GM11168 (cell line): ENCODE results near the gene SELENON.

Experiments used
- in situ Hi-C: fragments of 300-500 bp; cut with MboI; formaldehyde crosslinking; loops from one replicate; pipeline ENCODE4 v1.12.0; 2022; ENCODE audit warnings: low sequenced_read_pairs; ENCODE audit not compliant: unreplicated experiment

Gene SELENON

DNA sequence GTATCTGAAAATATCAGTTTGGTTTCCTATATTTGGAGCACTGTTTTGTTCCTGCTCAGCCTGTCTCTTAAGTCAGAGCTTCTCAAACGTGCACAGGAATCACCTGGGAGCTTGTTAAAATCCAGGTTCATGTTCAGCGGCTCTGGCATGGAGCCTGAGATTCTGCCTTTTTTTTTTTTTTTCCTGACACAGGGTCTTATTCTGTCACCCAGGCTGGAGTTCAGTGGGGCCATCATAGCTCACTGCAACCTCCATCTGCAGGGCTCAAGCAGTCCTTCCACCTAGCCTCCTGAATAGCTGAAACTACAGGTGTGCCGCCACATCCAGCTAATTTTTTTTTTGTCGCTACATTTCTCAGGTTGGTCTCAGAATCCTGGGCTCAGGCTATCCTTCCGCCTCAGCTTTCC is 12.2 kb upstream of the SELENON start:
- in situ Hi-C loops: no loop called here

DNA sequence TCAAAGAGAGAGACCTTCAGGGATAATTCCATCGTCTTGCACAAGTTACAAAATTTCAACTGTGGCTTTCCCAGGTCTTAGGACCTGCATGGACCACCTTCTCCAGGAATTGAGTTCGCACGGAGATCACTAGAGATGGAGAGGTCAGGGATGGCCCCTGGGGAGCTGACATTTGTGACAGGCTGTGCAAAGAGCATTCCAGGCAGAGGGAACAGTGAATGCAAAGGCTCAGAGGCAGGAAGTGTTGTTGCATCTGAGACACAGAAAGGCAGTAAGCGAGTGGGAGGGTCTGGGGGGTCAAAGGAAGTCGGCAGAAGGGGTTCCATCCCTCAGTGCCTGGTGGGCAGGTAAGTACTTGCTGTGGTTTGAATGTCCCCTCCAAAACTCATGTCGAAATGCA is 9.5 kb upstream of the SELENON start:
- in situ Hi-C loops: no loop called here

DNA sequence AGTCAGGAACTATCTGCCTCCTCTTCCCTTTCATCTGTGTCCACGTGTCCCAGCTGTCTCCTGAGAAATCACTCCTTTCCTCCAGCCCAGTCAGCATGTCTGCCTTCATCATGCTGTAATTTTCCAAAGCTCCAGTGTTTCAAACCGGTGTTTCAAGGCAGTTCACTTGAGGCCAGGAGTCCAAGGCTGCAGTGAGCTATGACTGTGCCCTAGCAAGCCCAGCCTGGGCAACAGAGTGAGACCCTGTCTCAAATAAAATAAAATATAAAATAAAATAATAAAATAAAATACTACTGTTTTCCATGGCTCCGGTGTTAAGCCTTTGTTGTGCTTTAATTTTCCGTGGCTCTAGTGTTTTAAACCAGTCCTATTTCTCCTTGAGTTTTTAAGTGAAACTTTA is 7.9 kb upstream of the SELENON start:
- in situ Hi-C loops: no loop called here

DNA sequence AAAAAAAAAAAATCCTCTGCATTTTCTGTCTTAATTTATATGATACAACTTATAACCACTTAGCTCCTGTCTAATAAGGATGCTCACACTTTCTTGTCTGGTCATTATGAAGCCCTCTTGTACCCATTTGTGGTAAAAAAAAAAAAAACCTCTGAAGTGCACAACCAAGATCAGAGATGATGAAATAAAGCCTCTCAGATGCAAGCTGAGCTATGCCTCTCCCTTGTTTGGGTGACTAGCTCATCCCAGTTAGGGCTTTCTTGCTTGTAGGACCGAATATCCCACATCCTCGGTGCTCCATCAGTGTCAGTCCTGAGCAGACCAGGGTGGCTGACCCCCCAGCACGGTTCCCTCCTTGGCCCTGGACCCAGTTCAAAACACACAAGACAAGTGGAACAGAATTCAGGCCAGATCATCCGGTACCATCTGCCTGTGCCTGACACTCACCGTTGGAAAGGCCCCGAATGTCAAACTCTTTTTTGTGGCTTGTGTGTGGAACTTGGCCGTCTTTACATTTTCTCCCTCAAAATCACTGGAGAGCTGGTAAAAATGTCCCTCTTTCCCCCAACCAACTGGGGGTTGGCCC is 6.3 kb upstream of the SELENON start:
- in situ Hi-C loops: no loop called here

DNA sequence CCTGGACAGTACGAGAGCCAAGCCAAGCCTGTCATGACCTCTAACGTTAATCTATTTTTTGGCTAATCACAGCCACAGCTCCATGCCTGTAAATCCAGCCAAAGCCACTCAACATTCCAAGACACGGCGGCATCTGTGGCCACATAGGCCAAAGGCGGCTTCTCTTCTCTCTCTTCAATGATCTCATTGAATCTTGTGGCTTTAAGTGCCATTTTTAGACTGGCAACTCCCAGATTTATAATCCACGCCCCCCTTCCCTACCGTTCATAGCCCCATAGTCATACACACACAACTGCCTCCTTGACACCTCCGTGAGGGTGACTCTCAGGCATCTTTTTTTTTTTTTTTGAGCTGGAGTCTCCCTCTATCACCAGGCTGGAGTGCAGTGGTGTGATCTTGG is 5.7 kb upstream of the SELENON start:
- in situ Hi-C loops: no loop called here

DNA sequence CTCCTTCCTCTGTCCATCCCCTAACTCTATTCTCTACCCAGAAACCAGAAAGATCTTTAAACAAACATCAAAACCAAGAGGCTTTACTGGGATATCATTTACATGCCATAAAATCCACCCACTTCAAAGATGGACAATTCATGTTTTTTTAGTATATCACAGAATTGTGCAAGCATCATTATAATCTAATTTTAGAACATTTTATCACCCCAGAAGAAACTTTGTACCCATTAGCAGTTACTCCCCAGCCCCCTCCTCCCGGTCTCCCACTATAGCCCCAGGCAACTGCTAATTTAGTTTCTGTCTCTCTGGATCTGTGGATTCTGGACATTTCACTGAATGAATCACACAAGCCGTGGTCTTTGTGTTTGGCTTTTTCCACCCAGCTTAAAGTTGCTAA is 4.8 kb upstream of the SELENON start:
- in situ Hi-C loops: no loop called here

DNA sequence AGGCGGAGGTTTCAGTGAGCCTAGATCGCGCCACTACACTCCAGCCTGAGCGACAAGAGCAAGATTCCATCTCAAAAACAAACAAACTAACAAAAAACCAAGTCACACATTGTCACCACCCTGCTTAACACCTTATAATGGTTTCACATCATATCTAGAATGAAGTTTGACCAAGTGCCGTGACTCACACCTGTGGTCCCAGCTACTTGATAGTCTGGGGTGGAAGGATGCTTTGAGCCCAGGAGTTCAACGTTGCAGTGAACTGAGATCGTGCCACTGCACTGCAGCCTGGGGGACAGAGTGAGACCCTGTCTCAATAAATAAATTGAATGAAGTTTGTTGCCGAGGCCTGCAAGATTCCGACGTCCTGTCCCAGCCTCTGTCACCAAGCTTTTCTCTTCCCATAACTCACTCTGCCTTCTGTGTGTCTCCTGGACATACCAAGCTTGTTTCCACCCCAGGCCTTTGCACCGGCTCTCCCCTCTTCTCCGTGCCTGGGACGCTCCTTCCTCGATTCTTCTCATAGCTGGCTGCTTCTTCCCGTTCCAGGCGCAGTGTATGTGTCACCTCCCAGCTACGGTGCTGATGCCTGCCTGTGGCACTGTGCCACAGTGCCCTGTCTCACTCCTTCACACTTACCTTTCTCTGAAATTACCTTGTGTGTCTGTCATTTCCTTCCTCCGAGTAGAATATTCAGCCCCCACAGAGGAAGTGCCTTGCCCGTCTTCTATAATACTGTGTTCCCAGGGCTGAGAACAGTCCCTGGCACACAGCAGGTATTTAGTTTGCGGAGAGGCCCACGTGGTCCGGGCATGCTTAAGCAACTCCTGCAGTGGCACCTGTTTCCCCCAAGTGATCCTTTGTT is 3.8 kb upstream of the SELENON start:
- in situ Hi-C loops: no loop called here

DNA sequence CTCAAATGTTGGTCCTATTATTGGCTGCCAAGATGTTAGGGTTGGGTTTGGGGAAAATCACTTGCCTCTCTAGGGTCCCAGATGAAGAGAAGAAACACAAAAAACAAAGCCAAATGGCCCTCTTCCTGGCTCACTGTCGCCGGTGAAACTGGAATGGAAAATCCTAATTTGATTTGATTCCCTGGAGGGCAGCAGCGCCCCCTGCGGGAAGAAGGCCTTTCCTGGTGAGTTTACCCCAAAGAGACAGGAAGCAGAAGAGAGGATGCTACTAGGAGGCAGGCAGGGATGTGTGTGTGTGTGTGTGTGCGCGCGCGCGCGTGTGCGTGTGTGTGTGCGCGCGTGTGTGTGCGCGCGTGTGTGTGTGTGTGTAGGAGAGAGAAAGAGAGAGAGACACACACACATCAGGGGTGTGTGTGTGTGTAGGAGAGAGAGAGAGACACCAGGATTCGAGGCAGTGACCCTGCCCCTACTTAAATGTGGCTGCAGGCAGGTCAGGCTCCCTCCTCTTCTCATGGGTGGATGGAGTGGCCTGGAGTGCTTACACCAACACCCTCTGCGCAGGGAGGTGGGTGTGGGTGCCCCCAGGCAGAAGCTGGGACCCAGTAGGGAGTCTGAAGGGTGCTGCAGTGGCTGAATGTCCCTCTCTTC is 3.1 kb upstream of the SELENON start:
- in situ Hi-C loops: no loop called here

DNA sequence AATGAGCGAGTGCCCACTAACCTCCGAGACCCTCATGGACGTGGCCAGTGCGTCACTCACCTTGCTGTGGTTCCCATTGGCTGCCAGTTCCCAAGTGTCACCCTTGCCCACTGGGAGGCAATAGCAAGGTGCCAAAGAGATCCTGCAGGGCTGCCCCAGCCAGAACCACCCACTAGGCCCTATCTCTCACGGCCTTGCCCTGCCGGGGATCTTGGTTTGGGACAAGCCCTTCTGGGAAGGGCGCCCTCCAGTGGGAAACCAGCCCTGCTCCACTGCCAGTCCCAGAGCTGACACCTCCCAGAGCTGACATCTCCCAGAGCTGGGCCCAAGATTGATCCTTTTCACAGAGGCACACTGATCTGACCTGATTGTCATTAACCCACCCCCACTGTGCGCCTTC is 2.1 kb upstream of the SELENON start:
- in situ Hi-C loops: no loop called here

DNA sequence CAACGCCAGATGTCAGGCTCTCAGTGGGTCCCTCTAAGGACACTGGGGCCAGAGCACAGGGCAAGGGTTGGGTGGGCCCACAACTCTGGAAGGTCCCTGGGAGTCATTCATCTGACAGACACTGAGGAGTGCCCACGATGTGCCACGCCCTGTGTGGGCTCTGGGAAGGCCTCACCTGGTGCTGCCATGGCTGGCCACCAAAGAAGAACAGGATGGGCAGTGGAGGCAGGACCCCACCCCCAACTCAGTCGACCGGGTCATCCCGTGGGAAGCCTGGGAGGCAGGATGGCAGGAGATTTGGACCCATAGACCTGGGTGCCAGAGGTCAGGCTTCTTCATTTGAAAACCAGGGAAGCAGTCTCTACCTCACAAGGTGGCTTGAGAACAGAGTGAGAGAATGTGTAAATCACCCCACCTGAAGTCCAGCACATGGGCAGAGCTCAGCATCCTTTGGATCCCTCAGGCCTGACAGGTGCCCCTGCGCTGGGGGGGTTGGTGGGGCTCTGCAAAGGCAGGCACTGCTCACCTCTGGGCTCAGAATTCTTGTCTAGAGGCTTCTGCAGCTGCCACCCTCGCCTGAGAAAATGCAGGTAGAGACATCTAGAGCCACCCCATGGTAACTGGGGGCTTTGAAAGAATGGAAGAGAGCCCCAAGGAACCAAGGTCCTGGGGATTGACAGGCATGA is 1.2 kb upstream of the SELENON start:
- in situ Hi-C loops: no loop called here

DNA sequence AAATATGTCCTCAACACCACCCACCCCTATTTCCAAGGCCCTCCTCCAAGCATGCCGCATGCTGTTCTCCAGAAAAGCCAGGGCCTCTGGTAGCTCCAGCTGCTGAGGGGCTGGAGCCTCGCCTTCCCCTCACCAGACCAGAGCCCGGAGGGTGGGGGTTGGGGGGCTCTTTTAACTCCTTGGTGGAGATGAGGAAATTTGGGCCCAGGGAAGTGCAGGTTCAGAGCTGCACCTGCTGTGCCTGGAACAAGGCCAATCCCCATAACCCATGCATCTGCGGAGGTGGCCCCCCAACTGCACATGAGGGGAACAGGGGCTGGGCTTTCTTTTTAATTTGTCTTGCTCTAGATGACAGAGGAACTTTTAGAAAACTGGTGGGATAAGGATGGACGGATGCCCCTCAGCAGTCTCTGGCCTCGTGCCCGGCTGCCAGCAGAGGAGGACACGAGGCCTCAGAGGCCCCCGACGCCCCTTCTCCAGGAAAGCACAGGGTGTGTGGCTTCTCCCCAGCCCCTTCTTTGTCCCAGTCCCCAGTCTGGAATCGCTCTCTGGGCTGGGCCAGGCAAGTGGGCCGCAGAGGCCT is 550 bp upstream of the SELENON start:
- in situ Hi-C loops: no loop called here

DNA sequence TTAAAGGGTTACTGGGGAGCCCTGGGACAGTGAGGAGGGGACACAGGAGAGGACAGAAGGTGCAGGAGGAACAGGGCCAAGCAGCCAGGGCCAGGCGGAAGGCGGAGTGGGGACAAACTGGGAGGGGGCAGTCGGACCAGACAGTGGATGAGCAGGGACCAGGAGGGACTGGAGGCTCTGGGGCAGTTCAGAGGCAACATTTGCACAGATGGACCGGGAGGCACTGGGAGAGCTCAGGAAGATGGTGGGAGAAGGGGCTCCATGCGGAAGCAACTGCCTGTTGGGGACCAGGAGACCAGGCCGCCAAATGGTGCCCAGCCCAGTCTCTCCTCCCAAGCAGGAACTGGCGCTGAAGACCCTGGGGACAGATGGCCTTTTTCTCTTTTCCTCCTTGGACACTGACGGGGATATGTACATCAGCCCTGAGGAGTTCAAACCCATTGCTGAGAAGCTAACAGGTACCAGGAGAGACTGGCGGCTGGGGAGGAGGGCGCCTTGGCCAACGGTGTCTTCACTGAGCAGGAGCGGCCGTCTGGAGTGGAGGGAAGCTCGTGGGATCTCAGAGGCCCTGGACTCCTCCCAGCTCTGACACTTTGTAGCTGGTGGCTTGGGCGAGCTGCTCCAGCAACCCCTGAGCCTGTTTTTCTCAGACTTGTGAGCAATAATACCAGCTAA is 847 bp downstream of the SELENON start:
- in situ Hi-C loops: loop anchor here (10.0 to 25.0 kb wide), 3 partner anchors 186 to 564 kb away; partner anchors contain the start of genes MAN1C1, RHCE, RSRP1 and SYF2

DNA sequence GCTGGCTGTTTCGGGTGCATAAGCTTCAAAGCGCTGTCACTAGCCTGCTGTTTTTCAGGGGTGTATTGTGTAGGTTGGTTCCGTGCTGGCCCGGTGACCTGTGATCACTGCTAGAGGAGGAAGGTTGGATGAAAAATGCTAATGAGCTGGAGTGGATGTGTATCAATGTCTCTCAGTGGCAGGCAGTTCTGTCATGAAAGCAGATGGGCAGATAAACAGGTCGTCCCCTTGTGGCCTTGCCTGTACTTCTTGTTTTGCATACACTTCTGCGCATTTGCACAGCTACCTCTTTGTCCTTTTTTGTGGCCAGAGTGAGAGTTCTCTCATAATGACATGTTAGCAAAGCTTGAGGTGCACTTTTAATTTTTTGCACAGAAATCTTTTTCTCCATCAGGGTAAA is 2.9 kb downstream of the SELENON start:
- in situ Hi-C loops: loop anchor here (10.0 to 25.0 kb wide), 3 partner anchors 188 to 566 kb away; partner anchors contain the start of genes MAN1C1, RHCE, RSRP1 and SYF2

DNA sequence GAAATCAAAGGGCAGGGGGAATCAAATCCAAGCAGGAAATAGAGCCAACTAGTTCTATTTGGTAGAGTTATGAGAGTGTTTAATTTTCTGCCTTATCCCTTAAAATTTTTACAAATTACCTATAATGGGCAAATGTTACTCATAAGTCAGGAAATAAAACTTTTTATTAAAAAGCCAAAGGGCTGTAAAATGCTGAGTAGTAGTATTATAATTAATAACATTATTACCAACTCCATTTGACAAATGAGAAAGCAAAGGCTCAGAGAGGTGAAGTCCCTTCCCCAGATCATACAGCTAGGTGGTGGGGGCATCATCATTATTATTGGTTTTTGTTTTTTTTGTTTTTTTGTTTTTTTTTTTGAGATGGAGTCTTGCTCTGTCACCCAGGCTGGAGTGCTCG is 3.4 kb downstream of the SELENON start:
- in situ Hi-C loops: loop anchor here (10.0 to 25.0 kb wide), 3 partner anchors 189 to 566 kb away; partner anchors contain the start of genes MAN1C1, RHCE, RSRP1 and SYF2

DNA sequence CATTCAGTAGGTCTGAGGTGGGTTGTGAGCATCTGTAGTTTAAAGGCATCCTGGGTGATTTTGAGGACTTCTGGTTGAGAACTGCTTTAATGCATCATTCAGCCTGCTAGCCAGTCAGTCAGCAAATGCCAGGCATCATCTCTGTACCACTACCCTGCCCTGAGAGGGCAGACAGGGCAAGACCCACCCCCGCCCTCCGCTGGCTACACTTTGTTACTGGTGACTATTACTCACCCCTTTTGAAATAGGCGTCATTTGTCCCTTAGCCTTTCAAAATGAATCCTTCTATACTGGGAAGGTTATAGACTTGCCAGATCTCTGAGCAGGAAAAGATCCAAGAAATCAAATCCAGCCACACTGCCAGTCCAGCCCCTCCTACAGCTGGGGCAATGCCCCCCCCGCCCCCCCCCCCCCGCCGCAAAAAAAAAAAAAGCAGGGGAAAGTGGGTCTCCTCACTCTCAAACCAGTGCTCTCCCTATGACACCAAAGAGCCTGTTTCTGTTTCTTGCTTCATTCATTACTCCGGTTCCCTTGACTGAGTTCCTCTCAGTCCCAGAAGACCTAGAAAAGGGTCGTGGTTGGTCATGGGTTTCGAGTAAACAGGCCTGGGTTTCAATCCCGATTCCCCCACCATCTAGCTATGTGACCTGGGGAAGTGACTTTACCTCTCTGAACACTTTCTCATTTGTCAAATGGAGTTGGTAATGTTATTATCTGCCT is 4.4 kb downstream of the SELENON start:
- in situ Hi-C loops: loop anchor here (10.0 to 25.0 kb wide), 3 partner anchors 190 to 567 kb away; partner anchors contain the start of genes MAN1C1, RHCE, RSRP1 and SYF2

DNA sequence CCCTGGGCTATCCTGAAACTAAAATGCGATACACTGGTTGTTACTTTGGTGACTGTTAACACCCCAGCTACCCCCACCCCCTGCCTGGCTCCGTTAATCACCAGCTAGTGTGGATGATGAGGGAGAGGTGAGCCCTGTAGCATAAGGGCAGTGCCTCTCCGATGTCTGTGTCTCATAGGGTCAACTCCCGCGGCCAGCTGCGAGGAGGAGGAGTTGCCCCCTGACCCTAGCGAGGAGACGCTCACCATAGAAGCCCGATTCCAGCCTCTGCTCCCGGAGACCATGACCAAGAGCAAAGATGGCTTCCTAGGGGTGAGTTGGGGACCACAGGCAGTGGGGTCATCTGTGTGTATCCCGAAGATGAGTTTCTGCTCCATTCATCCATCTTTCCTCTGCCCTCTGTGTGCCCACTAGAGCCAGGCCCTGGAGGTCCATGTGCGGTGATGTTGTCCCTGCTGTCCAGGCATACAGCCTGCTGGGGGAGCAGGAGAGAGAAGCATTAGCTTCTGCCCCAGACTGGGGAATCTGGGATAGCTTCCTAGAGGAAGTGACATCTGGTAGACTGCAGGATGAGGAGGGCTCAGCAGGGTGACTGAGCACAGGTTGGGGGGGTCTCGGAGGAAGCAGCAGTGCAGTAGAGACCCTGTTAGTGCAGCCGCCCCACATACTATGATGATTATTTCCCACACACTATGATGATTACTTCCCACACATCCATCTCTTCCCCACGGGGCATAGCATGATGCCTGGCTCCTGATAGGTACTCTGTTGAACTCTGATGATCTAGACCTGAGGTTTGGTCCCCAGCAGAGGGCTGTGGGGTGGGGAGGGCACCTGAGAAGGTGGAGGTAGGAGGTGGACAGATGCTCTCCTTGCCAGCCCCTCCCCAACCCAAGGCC is 5.2 kb downstream of the SELENON start:
- in situ Hi-C loops: loop anchor here (10.0 to 25.0 kb wide), 3 partner anchors 190 to 568 kb away; partner anchors contain the start of genes MAN1C1, RHCE, RSRP1 and SYF2

DNA sequence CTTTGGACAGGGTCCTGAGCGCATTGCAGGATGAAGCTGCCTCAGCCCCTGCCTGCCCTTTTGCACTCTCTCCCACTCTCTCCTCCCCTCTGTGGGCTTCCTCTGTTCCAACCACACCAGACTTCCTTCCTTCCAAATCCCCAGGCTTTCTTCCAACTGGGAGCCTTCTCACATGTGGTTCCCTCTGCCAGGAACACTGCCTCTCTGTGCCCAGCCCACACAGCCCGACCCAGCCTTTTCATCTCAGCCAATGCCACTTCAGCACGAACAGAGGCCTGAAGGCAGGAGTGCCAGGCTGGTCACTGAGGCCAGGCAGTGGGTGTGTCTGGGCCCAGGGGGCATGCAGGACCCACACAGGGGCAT is 5.9 kb downstream of the SELENON start:
- in situ Hi-C loops: loop anchor here (10.0 to 25.0 kb wide), 3 partner anchors 191 to 569 kb away; partner anchors contain the start of genes MAN1C1, RHCE, RSRP1 and SYF2

DNA sequence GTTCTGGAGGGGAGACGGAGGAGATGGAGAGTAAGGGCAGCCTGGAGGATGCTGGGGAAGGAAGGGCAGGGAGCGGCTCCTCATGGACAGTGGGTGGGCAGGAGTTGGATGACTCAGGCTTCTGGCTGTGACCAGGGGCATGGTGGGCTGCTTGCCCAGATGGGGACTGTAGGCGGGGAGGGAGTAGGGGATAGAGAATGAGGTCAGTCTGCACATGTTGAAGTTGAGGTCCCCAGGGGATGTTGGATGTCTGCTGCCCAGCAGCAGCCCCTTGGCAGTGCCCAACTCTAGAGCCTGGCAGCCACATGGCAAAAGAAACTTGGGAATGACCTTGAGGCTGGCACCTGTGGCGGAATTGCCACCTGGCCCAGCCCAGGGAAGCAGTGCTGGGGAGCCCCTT is 6.4 kb downstream of the SELENON start:
- in situ Hi-C loops: loop anchor here (10.0 to 25.0 kb wide), 3 partner anchors 192 to 569 kb away; partner anchors contain the start of genes MAN1C1, RHCE, RSRP1 and SYF2
